Mesendoderm (in vitro differentiated cells): ENCODE results near the gene FST.

Source experiments
- DNase-seq: peaks from one replicate; pipeline ENCODE4 v3.0.0; 2013
- H2AK5ac ChIP-seq: 2 replicates; pipeline ENCODE4 v1.6.1; 2013; ENCODE audit warnings: low read length, inconsistent platforms
- H2BK120ac ChIP-seq: 2 replicates; pipeline ENCODE4 v1.6.1; 2013; ENCODE audit warnings: low read depth, mild to moderate bottlenecking, low read length, moderate library complexity, mixed read lengths
- H2BK15ac ChIP-seq: replicated peaks from 2 replicates; pipeline ENCODE4 v1.6.1; 2013; ENCODE audit warnings: low read depth, mild to moderate bottlenecking, moderate library complexity
- H2BK5ac ChIP-seq: 2 replicates; pipeline ENCODE4 v1.6.1; 2013; ENCODE audit warnings: low read length, inconsistent platforms
- H3K18ac ChIP-seq: 2 replicates; pipeline ENCODE4 v1.6.1; 2013; ENCODE audit warnings: mild to moderate bottlenecking, low read length, mixed read lengths
- H3K23ac ChIP-seq: one replicate; pipeline ENCODE4 v1.6.1; 2013; ENCODE audit warnings: low read length
- H3K27ac ChIP-seq: 2 replicates; pipeline ENCODE4 v1.5.1; 2013; ENCODE audit warnings: low read depth, mild to moderate bottlenecking, inconsistent platforms, low read length, moderate library complexity
- H3K27me3 ChIP-seq: 2 replicates; pipeline ENCODE4 v1.6.1; 2013; ENCODE audit warnings: low read length, control low read depth, mild to moderate bottlenecking, inconsistent platforms; ENCODE audit not compliant: insufficient read depth, poor library complexity
- H3K36me3 ChIP-seq: 2 replicates; pipeline ENCODE4 v1.6.1; 2013; ENCODE audit warnings: low read length, inconsistent platforms; ENCODE audit not compliant: control insufficient read depth, insufficient read depth
- H3K4ac ChIP-seq: one replicate; pipeline ENCODE4 v1.6.1; 2013; ENCODE audit warnings: low read depth, mild to moderate bottlenecking, low read length, moderate library complexity
- H3K4me1 ChIP-seq: 2 replicates; pipeline ENCODE4 v1.6.1; 2013; ENCODE audit warnings: low read depth, low read length, inconsistent platforms; ENCODE audit not compliant: control insufficient read depth
- H3K4me2 ChIP-seq: 2 replicates; pipeline ENCODE4 v1.6.1; 2013; ENCODE audit warnings: low read length
- H3K4me3 ChIP-seq: 2 replicates; pipeline ENCODE4 v1.5.1; 2013; ENCODE audit warnings: mild to moderate bottlenecking, low read length
- H3K56ac ChIP-seq: one replicate; pipeline ENCODE4 v1.6.1; 2013; ENCODE audit warnings: low read length
- H3K79me1 ChIP-seq: 2 replicates; pipeline ENCODE4 v1.6.1; 2013; ENCODE audit warnings: low read length, inconsistent platforms
- H3K79me2 ChIP-seq: 2 replicates; pipeline ENCODE4 v1.6.1; 2013; ENCODE audit warnings: mild to moderate bottlenecking, low read length; ENCODE audit not compliant: control insufficient read depth, insufficient read depth
- H3K9ac ChIP-seq: 2 replicates; pipeline ENCODE4 v1.6.1; 2013; ENCODE audit warnings: low read length, inconsistent platforms
- H4K5ac ChIP-seq: one replicate; pipeline ENCODE4 v1.6.1; 2013; ENCODE audit warnings: low read length
- H4K8ac ChIP-seq: one replicate; pipeline ENCODE4 v1.6.1; 2013; ENCODE audit warnings: low read depth, mild to moderate bottlenecking, control low read depth, low read length, moderate library complexity
- WGBS: extraction: QIAGEN DNeasy Blood & Tissue Kit; methylation state at CpG from one replicate; pipeline ENCODE4 v1.1.7; 2013; ENCODE audit warnings: low lambda C conversion rate, missing lambda C conversion rate; ENCODE audit not compliant: insufficient coverage; ENCODE audit errors: extremely low coverage; 5-methylcytosine and 5-hydroxymethylcytosine counted together

Gene FST

GRCh38 chr5:53475320-53475719 lies 5.1 kb upstream of the FST start:
- Histone ChIP-seq H2BK120ac (no peak overlapping the region), H3K4me1 (no peaks in the 10 kb centered on the region), H4K8ac (no peak overlapping the region), H3K27me3 (no peaks in the 10 kb centered on the region), H3K36me3 (no peaks in the 10 kb centered on the region), H3K79me2 (no peaks in the 10 kb centered on the region), H3K4ac (no peak overlapping the region), H2BK15ac (no peak overlapping the region), H2AK5ac (no peak overlapping the region), H3K79me1 (no peaks in the 10 kb centered on the region), H3K4me2 (no peak overlapping the region), H3K18ac (no peak overlapping the region), H3K4me3 (no peak overlapping the region), H3K56ac (no peak overlapping the region), H3K9ac (no peak overlapping the region), H2BK5ac (no peak overlapping the region), H3K23ac (no peak overlapping the region), H3K27ac (no peak overlapping the region), H4K5ac (no peak overlapping the region)
- no CpG with 5 or more reads among the region's 2 CpGs for WGBS
- no peak for DNase-seq

- Histone ChIP-seq H3K56ac (no peak overlapping the region), H3K4me3 (no peak overlapping the region), H3K36me3 (no peaks in the 10 kb centered on the region), H3K27ac (no peak overlapping the region), H2BK120ac (no peak overlapping the region), H2BK15ac (no peak overlapping the region), H3K79me1 (no peaks in the 10 kb centered on the region), H2BK5ac (no peak overlapping the region), H3K27me3 (no peaks in the 10 kb centered on the region), H3K79me2 (peaks cover 4% of the 10 kb centered on the region), H3K4ac (no peak overlapping the region), H2AK5ac (no peak overlapping the region), H3K18ac (no peak overlapping the region), H4K5ac (no peak overlapping the region), H3K23ac (no peak overlapping the region), H3K4me1 (no peaks in the 10 kb centered on the region), H4K8ac (no peak overlapping the region), H3K9ac (no peak overlapping the region), H3K4me2 (no peak overlapping the region)
- no CpG with 5 or more reads among the region's 3 CpGs for WGBS
- no peak for DNase-seq
Measured at GRCh38 chr5:53476019-53476418, 4.4 kb upstream of the FST start.

DNA sequence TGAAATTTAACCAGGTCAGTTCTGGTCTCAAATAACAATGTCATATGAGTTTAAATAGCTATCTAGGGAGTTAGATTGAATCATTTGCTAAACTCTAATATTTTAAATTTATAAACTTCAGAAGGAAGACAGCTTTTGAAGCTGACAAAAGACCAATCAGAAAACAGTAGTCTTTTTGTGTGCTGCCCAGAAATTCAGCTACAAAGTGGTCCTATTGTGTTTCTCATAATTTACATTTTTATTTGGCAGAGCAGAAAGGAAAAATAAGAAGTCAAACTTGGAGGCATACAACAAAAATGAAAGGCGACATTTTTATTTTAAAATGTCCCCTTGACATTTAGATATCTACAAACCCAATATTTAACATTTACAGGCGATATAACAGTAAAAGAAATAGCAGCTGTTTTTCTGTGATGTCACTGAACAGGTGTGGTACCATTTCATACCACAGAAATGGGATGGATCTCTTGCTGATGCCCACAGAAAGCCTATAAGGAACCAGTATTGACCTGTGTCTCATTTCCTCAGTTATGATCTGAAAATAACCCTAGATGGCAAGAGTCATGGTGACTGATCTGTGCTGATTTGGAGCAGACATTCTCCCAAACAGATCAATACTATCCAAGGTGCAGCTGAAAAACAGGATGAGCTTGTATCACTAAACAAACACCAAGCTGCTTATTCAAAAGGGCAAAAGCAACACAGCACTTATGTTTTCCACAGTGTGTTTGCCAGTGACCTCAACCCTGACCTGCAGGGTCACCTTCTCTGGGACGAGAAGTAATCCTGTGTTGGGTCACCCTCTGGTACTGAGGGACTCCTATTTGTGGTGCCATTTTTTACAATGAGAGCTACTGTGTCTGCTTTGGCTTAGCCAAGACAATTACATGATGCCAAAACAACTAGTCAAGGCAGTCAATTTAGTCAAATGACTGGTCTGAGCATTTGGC lies 3.6 kb upstream of the FST start:
- H3K79me2 ChIP-seq = peaks cover 12% of the 10 kb centered on the region
- no peak overlapping the region for H3K18ac ChIP-seq
- no peak overlapping the region for H3K27ac ChIP-seq
- no peak overlapping the region for H2BK15ac ChIP-seq
- no CpG with 5 or more reads among the region's 3 CpGs for WGBS
- H2BK5ac ChIP-seq = no peak overlapping the region
- no peak overlapping the region for H2BK120ac ChIP-seq
- no peak overlapping the region for H3K4ac ChIP-seq
- DNase-seq = no peak
- no peak overlapping the region for H3K9ac ChIP-seq
- H3K79me1 ChIP-seq = no peaks in the 10 kb centered on the region
- H3K23ac ChIP-seq = no peak overlapping the region
- H2AK5ac ChIP-seq = no peak overlapping the region
- no peaks in the 10 kb centered on the region for H3K4me1 ChIP-seq
- no peak overlapping the region for H3K4me3 ChIP-seq
- no peaks in the 10 kb centered on the region for H3K36me3 ChIP-seq
- H4K8ac ChIP-seq = no peak overlapping the region
- H3K27me3 ChIP-seq = no peaks in the 10 kb centered on the region
- H4K5ac ChIP-seq = no peak overlapping the region
- H3K56ac ChIP-seq = no peak overlapping the region
- no peak overlapping the region for H3K4me2 ChIP-seq

DNA sequence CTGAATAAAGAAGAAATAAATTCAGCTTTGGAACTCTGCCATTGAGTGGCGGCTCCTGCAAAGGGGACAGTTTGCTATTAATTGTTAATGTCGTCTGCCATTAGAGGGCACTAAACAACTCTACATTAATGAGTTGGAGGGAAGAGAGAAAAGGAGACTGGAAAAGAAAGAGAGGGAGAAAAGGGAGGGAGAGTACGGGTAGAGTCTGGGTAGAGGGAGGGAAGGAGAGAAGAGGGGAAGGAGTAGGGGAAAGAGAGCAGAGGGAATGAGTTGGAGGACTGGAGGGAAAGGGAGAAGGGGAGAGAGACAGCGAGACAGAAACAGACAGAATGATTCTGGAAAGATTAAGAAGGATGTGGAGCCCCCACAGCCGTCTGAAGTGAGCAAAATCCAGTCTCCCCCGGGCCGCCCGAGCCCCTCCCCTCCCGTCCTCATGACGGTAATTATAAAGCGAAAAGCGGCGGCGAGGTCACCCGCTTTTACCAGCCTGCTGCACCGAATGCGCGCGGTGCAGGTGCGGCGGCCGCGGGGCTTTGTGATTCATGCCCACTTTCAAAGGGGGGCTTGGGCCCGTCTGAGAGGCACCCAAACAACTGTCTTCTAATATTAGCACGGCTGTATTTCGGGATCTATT lies 1.9 kb upstream of the FST start:
- no peak overlapping the region for H2BK15ac ChIP-seq
- no peak overlapping the region for H2BK5ac ChIP-seq
- H2AK5ac ChIP-seq = no peak overlapping the region
- H4K8ac ChIP-seq = no peak overlapping the region
- H3K4me2 ChIP-seq = peak overlapping the region; percentile 32
- H3K4ac ChIP-seq = no peak overlapping the region
- H4K5ac ChIP-seq = no peak overlapping the region
- peak; percentile 88 for DNase-seq
- peak overlapping the region; percentile 93 for H3K18ac ChIP-seq
- peaks cover 2% of the 10 kb centered on the region for H3K4me1 ChIP-seq
- no peak overlapping the region for H3K23ac ChIP-seq
- H3K56ac ChIP-seq = peak overlapping the region; percentile 69
- peak overlapping the region; percentile 34 for H3K9ac ChIP-seq
- H2BK120ac ChIP-seq = peak overlapping the region; percentile 76
- H3K79me2 ChIP-seq = peaks cover 17% of the 10 kb centered on the region
- H3K27me3 ChIP-seq = no peaks in the 10 kb centered on the region
- peaks cover 1% of the 10 kb centered on the region for H3K79me1 ChIP-seq
- no peak overlapping the region for H3K4me3 ChIP-seq
- no peaks in the 10 kb centered on the region for H3K36me3 ChIP-seq
- no CpG with 5 or more reads among the region's 26 CpGs for WGBS
- H3K27ac ChIP-seq = peak overlapping the region; percentile 85

GRCh38 chr5:53479045-53479589 lies 1.3 kb upstream of the FST start:
- peak; percentile 50 for DNase-seq
- Histone ChIP-seq H2AK5ac (no peak overlapping the region), H3K27ac (peak overlapping the region; percentile 91), H3K4me2 (peak overlapping the region; percentile 79), H2BK5ac (no peak overlapping the region), H3K36me3 (peaks cover 2% of the 10 kb centered on the region), H4K5ac (no peak overlapping the region), H3K4ac (peak overlapping the region; percentile 22), H2BK120ac (peak overlapping the region; percentile 97), H3K79me1 (peaks cover 3% of the 10 kb centered on the region), H4K8ac (peak overlapping the region; percentile 89), H3K4me3 (peak overlapping the region; percentile 55), H3K4me1 (peaks cover 2% of the 10 kb centered on the region), H2BK15ac (peak overlapping the region; percentile 88), H3K18ac (peak overlapping the region; percentile 99), H3K9ac (peak overlapping the region; percentile 81), H3K23ac (no peak overlapping the region), H3K79me2 (peaks cover 20% of the 10 kb centered on the region), H3K27me3 (no peaks in the 10 kb centered on the region), H3K56ac (peak overlapping the region; percentile 86)
- WGBS = no CpG with 5 or more reads among the region's 15 CpGs
